G401 (cell line): ENCODE data around the gene CMTM3. TPM values are rescaled to one million over a fixed set of nuclear protein-coding genes. Genes with fewer than 3 reads are reported as not detected.
"Not testable (repeated sequence)": the region's sequence is repeated elsewhere in the genome, so short reads cannot be mapped to it uniquely, and the experiment has no call there.

Source experiments
- DNase-seq: peaks from one replicate; pipeline ENCODE4 v3.0.0-alpha.2; 2015; ENCODE audit warnings: low spot score
- in situ Hi-C: cut with HindIII; loops from 2 replicates; pipeline ENCODE4 v1.10.0; 2016; ENCODE audit warnings: low sequenced_read_pairs, mixed read lengths
- total RNA-seq: library from RNA; depleted of rRNA; stranded (reverse); fragments of >200 nt; shearing (Covaris generic); gene quantifications from 2 replicates; pipeline ENCODE4 v1.2.3, GENCODE V29; 2014

The CMTM3 gene
- total RNA-seq, 1 experiment from 2014 or later, result 62.1 TPM

DNA sequence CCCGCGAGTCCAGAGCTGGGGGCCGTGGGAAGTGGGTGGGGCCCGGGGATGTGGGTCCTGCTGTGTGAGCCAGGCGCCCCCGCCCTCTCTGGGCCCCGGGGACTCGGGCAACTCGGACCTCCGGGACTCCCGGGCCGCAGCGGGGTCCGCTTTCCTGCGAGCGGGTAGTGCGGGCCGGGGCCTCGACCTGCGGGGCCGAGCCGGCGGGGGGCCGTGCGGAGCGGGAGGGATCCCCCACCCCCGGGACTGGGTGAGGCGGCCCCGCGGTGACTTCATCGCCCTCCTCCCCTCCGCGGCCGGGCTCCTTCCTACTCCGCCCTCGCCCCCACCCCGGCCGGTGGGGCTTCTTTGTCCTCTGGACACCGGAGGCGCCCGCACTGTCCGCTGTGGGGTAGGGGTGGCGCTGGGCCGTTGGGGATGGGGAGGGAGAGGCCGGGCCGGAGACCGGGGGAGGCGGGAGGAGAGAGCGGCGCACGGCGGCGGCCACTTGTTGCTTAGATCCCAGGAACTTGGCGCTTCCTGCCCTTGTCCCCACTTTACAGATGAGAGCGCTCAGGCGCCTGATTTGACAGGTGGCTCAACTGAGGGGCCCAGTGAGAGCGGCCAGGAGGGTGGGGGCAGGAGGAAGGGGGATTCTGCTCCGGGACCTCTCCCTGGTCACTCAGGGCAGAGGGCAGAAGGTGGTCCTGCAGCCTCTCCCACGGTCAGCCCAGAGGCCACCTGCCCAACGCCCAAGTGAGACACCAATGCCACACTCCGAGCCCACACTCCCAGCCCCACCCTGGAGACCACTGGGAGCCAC lies 874 bp downstream of the CMTM3 start:
- DNase-seq, result no peak
- in situ Hi-C loops, result no loop called here

DNA sequence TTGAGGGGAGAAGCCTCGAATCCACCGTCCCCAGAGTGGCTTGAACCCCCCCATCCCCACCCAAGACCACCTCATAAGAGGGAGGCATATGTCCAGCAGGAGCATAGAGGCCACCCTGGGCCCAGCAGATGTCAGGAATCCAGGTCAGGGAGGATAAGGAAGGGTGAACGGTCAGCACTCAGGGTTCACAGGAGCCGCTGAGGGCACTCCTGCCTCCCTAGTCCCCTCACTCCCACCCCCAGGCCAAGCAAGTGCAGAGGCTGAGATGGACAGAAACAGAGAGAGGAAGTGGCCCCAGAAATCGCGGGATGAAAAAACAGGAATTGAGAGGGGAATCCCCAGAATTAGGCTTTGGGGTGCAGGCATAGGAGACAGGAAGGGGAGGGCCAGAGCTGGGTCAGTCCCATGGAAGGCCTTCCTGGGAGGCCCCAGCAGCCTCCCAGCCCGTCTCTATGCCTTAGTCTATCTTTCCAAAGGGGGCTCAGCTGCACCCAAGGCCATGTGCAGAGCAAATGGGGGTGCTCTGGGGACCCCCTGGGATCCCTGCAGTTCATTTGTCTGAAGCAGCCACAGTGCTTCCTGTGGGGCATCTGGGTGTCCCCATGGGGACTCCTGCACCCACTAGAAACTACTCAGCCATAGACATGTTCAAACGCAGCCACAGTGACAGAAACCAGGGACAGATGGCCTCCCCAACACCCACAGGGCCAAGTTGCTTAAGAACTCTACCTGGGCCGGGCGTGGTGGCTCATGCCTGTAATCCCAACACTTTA lies 1.7 kb downstream of the CMTM3 start:
- in situ Hi-C loops, result no loop called here

DNA sequence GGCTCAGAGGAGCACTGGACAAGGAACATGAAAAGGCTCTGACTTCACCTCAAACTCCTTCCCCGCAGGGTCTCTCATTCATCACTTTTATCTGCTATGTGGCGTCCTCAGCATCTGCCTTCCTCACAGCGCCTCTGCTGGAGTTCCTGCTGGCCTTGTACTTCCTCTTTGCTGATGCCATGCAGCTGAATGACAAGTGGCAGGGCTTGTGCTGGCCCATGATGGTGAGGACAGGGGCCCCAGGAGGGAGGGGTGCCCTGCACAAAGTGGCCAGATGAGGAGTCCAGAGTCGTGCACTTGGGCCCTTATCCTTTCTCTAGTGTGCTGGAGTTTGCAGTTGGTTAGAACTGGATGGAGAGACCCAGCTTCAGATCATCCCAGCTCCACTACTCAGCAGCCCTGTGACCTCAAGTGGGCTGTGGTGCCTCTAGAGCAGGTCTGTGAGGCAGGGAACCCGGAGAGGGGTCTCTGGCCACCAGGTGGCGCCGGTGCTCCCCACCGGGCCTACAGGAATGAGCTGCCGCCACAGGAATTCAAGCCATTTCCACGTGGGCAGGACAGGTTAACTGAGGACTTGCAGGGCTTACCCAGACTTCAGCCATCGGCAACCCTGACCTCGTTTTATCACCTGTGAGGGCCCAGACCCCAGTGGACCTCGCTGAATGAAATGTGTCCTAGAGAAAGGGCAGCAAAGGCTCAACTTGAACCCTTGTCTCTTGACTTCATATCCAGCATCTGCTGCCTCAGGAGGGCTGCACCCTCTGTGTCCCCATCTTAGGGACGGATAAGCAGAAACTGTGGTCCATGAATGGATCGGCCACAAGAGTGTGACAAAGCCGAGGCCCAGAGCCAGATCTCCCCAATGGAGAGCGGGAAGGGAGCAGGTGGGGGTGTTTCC lies 4.0 kb downstream of the CMTM3 start:
- in situ Hi-C loops, result no loop called here
- peak; percentile 84 for DNase-seq

More for the DNA sequence above, 1.7 kb downstream of the CMTM3 start:
- no peak for DNase-seq

DNA sequence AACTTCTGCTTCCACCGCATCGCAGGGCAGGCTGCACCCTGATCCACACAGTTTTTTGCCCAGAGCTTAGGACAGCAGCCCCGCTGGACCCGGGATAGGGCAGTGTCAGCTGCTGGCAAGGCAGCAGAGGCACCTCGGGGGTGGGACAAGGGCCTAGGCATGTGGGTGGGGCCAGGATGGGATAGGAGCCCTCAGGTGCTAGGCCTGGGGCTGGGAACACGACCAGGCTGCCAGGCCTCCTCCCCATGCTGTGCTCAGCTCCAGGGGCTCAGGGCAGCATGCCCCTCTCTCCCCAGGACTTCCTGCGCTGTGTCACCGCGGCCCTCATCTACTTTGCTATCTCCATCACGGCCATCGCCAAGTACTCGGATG lies 4.6 kb downstream of the CMTM3 start:
- in situ Hi-C loops, result no loop called here

DNA sequence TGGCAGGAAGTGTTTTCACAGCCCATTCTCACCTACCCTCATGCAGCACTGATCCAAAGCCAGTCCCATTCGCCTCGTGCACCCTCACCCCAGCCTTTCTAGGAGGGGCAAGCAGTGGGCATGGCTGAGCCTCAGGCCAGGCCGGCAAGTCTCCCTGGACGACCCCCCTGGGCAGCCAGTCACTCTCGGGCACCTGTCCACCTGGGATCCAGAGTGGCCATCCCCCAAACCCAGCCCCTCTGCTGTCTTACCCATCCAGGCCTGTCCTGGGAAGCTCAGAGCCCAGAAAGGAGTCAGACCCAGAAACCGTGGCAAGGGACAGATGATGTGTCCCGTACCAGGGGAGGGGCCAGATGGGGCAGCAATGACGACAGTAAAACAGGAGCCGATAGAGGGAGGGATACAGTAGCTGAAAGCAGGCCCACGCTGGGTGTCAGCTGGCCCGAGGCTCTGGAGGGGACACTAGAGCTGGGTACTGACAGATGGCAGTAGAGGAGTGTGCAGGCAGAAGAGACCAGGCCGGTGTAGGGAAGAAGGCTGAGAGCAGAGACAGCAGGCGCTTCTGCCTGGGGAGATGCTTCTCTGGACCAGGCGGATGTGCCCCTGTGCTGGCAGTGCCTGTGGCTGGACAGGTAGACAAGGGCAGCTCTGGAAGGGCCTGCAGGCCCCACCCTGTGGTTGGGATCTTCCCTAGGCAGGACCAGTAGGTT lies 5.8 kb downstream of the CMTM3 start:
- peak; percentile 67 for DNase-seq
- in situ Hi-C loops, result no loop called here

More for the DNA sequence above, 4.6 kb downstream of the CMTM3 start:
- DNase-seq, result no peak

DNA sequence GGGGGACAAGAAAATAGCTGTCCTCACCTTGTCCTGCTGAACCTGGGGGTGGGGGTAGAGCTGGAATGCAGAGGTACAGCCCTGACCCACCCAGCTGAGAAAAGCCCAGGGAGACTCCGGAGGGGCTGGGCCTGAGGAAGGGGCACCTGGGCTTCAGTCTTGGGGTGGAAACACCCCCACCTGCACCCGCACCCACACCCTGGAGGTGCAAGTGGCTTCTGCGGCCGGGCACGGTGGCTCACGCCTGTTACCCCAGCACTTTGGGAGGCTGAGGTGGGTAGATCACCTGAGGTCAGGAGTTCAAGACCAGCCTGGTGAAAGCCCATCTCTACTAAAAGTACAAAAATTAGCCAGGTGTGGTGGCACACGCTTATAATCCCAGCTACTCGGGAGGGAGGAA lies 7.4 kb downstream of the CMTM3 start:
- DNase-seq, in situ Hi-C loops: not testable (repeated sequence)

DNA sequence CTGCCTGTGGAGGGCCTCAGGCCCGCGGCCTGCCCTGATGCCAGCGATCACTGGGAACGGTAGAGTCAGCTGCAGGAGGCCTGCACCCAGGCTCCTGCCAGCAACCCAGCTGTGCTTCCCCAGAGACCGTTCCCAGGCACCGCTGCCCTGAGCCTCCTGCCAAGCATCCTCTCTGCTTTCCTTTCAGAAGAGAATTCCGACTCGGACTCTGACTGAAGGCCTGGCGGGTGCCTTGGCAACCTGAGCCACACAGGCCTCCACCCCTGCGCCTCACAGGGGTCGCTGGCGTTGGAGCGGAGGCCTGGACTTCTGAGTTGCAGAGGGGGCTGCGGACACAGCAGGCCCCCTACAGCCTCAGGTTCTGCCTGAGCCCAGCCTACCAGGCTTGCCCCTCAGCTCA lies 7.9 kb downstream of the CMTM3 start:
- in situ Hi-C loops, result no loop called here
- DNase-seq, result peak; percentile 17

DNA sequence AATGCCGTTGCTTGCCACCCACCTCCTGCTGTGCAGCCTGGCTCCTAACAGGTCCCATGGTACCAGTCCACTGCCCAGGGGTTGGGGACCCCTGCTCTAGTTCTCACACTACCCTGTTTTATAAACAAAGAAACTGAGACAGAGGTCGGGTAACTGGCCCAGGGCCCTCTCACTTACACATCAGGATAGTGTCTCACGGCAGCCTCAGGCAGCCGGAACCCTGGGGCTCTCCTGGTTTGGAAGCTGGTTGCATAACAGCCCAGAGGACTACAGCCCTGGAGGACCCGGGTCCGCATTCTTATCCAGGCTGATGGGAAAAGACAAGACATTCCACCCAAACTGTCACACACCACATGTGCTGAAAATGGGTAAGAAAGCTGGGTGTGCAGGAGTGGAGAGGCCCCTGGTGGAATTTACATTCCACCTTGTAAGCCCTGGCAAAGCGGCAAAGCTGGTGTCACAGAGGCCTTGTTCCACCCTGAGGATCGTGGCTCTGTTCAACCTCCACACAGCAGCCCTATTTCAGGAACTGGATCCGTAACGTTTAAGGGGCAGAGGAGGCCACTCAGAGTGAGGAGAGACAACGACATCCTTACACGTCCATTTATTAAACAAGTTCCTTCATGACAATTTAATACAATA lies 9.8 kb downstream of the CMTM3 start:
- no peak for DNase-seq
- in situ Hi-C loops, result no loop called here

DNA sequence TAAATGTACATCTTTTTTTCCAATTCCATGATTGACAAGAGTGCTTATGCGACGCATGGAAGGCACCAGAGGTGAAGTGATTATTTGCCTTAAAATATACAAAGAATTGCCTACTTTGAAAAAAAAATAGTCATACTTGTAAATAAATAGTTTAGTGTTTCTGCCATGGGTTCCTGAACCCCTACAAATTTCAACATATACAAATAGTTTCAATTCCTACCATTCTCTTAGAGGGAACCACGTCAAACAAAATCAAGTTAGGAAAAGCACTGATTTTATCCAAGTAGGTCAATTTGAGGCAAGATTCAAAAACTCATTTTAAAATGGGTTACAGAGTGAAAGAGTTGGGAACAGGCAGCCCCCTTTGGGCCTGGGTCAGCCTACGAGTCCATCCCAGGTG lies 11.7 kb downstream of the CMTM3 start:
- in situ Hi-C loops, result no loop called here
- DNase-seq, result no peak

DNA sequence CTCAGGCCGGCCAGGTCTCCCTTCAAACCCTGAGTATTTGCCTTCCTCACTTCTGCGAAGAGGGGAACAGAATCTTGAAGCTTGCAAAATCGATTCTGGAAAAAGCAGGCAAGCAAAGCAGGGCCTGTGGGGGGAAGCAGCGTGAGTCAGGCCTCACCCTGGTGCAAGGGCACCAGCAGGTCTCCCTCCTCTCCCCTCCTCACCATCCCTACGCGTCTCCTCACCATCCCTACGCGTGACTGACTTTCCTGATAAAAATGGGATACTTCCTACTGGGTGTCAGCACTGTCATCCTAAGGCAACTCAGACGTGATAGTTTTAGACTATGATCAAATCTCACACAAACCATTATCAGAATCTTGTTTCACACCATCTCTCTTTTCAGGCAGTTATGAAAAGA lies 12.1 kb downstream of the CMTM3 start:
- in situ Hi-C loops, result no loop called here
- no peak for DNase-seq

DNA sequence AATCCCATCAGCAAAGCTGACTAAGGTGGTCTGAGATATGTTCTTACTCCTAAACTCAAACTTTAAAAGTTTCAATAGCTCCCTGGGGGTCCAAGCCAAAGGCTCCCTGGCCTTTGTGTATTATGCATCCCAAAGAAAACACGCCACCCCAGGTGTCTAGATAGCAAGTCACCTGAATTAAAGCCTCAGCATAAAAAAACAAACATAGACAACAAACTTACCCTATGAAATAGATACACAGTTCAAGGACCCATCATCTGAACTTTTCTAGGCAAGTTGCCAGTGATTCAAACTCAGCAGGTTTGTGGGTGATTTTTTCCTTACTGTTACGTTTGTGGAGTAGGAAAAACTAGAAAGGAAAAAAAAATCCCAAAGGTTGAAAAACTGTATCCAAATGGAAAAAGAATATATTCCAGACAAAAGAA lies 12.5 kb downstream of the CMTM3 start:
- no peak for DNase-seq
- in situ Hi-C loops, result no loop called here

DNA sequence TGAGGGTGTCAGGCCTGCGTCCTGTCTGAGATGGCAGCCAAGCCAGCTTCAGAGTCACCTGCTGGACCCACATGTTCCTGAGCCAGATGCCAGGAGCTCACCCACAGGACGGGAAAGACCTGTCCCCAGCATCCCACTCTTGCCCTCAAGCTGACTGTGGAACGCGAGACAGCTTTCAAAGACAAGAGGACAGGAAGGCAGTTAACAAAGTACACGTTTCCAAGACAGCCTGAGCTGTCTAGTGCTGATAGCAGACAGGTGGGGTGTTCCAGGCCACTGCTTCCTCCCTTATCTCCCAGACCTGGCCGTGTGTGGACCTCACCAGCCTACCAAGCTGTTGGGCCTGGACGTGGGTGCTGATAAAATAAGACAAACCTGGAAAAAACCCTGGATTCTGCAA lies 13.2 kb downstream of the CMTM3 start:
- no peak for DNase-seq
- in situ Hi-C loops, result no loop called here

DNA sequence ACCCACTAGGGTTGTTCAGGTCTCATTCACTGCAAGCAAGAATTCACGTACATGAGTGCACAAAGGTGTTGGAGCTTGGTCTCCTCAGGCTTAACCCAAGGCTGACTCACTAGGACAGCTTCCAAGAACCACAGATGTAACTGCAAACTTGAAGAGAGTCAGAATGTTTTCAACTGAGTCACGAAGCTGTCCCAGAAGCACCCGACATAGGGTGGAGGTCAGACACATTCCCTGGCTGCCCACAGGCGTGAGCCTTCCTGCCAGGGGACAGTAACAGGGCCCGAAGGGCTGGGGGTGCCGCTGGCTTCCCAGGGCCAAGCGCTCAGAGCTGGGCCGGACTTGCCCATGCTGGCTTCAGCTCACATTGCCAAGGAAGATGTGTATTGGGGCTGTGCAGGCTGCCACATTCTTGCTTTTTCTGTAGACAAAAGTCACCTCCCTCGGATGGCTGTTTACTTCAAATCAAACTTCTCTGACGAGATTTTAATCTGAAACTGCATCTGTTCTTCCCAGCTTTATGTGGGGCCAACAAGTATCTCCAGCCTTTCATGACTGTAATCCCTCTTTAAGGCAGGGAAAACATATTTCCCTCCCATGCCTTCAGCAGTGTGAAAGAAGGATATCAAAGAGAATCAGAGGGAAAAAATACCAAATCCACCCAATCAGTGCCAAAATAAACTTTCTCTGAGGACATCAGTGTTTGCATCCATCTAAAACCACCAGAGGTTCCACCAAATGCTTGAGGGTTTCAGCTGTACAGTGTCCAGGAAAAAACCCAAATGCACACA lies 14.3 kb downstream of the CMTM3 start:
- DNase-seq, result no peak
- in situ Hi-C loops, result no loop called here

DNA sequence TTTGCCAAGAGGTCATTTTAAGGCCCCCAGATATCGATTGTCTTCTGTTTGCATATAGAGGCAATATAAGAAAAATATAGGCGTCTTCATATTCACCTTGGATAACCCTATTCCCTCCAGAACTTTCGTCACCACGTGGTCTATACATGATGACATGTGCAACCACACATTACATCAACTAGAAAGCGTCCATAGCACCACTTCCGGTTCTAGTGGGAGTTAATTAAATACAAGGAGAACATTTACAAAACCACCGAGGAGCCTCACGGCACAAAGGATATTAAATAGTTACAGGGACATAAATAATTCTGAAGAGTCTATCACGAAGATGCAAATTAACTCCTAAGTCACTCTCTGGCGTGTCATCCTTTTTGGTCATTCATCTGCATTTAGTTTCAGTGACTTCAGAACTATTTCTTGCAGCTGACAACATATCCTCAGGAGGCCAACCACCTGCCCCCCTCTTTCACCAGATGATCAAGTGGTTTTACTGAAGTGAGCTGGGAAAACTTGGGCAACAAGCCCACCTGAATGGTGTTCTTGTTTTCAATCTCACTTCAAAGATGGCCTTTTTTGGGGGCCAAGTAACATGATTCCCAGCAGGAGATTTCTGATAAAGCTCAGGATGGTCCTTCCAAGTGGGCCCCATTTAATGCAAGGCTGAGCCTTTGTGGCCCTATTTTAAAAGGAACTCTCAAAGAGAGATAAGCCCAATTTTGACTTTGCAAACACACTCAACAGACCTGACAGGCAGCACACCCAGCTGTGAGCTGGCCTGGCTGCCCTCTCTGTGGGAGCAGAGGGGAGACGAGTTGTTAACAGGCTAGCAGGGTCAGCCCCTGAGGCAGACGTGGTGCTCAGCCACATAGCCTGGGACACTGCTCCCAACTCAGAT lies 15.3 kb downstream of the CMTM3 start:
- in situ Hi-C loops, result no loop called here
- no peak for DNase-seq

DNA sequence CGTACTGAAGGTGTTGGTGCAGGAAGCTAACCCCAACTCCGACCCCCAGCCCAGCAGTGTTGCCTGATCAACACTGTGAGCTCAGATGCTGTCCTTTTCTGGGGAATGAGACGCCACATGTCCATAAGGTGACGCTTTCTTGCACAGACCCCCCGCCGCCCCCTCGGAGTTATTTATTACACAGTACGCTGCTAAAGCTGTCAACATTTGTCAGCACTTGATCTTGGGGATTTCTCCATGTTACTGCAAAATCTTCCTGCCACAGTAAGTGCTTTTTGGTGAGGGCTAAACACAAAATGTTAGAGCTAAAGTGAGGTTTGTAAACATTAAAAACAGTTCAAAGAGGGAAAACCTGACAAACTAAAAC lies 15.9 kb downstream of the CMTM3 start:
- in situ Hi-C loops, result no loop called here
- no peak for DNase-seq

DNA sequence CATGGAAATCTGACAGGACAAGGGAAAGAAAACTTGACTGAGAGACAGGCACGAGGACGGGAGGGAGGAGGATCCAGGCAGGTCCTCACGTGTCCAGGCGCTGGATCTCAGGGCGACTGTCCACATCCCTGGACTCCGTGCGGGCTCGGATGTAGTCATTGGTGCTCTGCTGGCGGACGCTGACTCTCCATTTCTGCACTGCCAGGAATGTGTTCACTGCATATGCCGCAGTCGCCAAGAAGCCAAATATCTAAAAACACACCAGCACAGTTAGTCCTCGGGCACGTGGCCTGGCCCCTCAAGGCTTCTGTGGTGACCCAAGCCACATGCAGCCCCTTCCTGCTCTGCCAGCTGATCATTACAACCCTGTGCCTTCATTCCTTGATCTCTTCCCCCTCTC lies 17.5 kb downstream of the CMTM3 start:
- no peak for DNase-seq
- in situ Hi-C loops, result no loop called here

DNA sequence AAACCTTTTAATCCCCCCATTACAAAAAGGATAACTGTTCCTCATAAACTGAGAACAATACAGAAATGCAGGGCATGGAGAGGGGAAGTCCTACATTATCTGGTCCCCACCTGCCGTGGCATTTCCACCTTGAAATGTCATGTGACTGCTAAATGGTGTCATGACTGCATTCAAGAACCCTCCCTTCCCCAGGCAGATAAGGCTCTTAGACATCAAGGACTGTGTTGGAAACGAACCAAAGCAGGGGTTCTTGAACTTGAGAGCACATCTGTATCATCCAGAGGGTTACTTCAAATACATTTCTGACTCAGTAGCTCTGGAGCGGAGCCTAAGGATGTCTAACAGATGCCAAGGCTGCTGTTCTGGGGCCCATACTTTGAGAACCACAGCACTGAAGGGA lies 18.4 kb downstream of the CMTM3 start:
- DNase-seq, result no peak
- in situ Hi-C loops, result no loop called here
